Vagina (tissue), 2 donors: Measurements from ENCODE around the gene YIPF7.

ENCODE experiments used
- CTCF ChIP-seq, 3 experiments: fragments of 450-650 bp in 2 of 3; fragments of 200-600 bp in 1 of 3; sonication (generic) in 1 of 3; IDR thresholded peaks; one replicate each; pipeline ENCODE4 v1.5.1; 2017 to 2019; ENCODE audit warnings: antibody characterized with exemption in 3 of 3, mild to moderate bottlenecking in 2 of 3, moderate library complexity in 2 of 3
- POLR2A ChIP-seq, 2 donors: fragments of 450-650 bp; IDR thresholded peaks; one replicate each; pipeline ENCODE4 v1.6.1; 2017; ENCODE audit warnings: antibody characterized with exemption in 2 of 2, mild to moderate bottlenecking in 2 of 2, moderate library complexity in 2 of 2
- POLR2AphosphoS5 ChIP-seq, 2 donors: sonication (generic); formaldehyde crosslinking; IDR thresholded peaks; one replicate each; pipeline ENCODE4 v1.9.0; 2017; ENCODE audit warnings: antibody characterized with exemption in 2 of 2, mild to moderate bottlenecking in 2 of 2, low read depth in 1 of 2; ENCODE audit not compliant: insufficient read depth in 1 of 2

DNA sequence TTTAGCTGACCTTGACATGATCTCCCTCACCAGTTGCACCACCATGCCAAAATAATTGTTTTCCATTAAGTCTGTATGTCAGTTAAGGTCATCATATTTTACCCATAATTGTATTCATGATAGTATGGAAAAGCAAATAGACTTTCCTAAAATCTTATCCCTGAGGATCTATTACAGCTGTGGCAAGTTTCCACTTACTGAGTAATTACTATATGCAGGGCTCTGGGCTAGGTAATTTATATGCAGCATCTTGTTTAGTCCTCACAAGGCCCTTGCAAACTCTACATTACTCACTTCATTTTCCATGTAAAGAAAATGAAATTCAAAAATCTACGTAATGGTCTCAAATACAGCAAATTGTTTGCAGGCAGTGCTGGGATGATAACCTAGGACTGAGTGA is 34.8 kb downstream of the YIPF7 start:
- TF ChIP-seq CTCF (IDR thresholded peaks at IDR 0.05) (no peak), POLR2A (IDR thresholded peaks at IDR 0.05) (no peak), POLR2AphosphoS5 (IDR thresholded peaks at IDR 0.05; ENCODE audit: insufficient read depth in 1 of 2, low read depth in 1 of 2) (no peak)
